Measurements from ENCODE around the gene NRARP.

Gene NRARP

DNA sequence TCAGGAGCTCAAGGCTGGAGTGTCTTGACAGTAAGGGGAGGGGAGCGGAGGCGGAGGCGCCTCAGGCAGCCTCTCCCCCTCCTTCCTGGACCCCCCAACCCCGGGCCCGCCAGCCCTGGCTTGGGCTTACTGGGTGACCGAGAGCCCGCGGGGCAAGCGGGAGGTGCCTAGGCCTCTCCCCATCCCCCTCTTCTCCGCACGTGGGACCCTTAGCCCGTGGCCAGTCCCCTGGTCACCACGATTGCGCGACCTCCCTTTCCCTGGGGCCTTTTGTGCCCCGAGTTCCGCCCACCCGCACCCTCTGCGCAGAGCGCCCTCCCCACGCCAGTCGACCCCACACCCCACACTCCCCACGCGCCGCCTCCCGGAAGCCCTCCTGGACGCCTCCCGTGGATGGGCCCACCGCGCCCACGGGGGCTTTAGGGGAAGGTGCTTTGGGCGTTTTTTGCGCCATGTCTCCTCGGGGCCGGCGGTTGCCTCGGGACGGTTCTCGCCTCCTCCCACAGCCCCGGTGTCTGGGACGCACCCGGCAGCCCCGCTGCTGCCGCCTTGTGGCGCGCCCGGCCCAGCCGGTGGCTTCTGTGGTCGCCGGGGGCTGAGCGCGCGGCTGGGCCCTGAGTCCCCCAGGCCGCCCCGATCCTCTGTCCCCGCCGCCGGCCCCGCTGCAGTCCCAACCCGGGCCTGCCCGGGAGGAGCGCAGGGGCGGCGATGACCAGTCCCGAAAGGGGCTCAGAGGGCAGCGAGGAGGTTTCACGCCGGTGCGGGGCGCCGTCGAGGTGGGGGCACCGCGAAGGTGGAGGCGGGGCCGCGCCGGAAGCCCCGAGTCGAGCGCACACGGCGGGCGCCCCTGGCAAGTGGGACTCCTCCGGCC, 21.4 kb downstream of the NRARP start:
- Histone ChIP-seq H3K27ac (ENCODE audit: low read length) (no peak overlapping the region), H3F3A (ENCODE audit: insufficient read depth, low read length) (no peaks in the 10 kb centered on the region), H3K79me2 (ENCODE audit: low read length) (peaks cover 8% of the 10 kb centered on the region; the same call in 1 of the 2 replicates), H3K9ac (ENCODE audit: low read length) (no peak overlapping the region), H3K9me2 (replicated peaks; ENCODE audit: insufficient read depth, low read length) (no peaks in the 10 kb centered on the region), H3K36me3 (replicated peaks; ENCODE audit: insufficient read depth, low read length) (no peaks in the 10 kb centered on the region), H3K9me3 (replicated peaks; ENCODE audit: insufficient read depth, low read length) (no peaks in the 10 kb centered on the region), H2AFZ (ENCODE audit: low read length) (no peak overlapping the region), H4K20me1 (ENCODE audit: insufficient read depth, low read length) (no peaks in the 10 kb centered on the region), H3K27me3 (replicated peaks; ENCODE audit: insufficient read depth, low read length) (no peaks in the 10 kb centered on the region), H3K4me2 (ENCODE audit: low read depth, low read length) (no peak overlapping the region), H3K4me3 (ENCODE audit: low read length) (no peak overlapping the region), H3K4me1 (ENCODE audit: low read length) (peaks cover 3% of the 10 kb centered on the region; the same call in 1 of the 2 replicates)
- TF ChIP-seq EZH2phosphoT487 (IDR thresholded peaks at IDR 0.05; ENCODE audit: low read length) (no peak), EZH2 (optimal IDR thresholded peaks at IDR 0.05; ENCODE audit: low read depth, low read length) (no peak)
- TF ChIP-seq, protein P1, sequence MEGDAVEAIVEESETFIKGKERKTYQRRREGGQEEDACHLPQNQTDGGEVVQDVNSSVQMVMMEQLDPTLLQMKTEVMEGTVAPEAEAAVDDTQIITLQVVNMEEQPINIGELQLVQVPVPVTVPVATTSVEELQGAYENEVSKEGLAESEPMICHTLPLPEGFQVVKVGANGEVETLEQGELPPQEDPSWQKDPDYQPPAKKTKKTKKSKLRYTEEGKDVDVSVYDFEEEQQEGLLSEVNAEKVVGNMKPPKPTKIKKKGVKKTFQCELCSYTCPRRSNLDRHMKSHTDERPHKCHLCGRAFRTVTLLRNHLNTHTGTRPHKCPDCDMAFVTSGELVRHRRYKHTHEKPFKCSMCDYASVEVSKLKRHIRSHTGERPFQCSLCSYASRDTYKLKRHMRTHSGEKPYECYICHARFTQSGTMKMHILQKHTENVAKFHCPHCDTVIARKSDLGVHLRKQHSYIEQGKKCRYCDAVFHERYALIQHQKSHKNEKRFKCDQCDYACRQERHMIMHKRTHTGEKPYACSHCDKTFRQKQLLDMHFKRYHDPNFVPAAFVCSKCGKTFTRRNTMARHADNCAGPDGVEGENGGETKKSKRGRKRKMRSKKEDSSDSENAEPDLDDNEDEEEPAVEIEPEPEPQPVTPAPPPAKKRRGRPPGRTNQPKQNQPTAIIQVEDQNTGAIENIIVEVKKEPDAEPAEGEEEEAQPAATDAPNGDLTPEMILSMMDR (IDR thresholded peaks at IDR 0.05; ENCODE audit: low read length) = no peak
- DNase-seq = no peak

DNA sequence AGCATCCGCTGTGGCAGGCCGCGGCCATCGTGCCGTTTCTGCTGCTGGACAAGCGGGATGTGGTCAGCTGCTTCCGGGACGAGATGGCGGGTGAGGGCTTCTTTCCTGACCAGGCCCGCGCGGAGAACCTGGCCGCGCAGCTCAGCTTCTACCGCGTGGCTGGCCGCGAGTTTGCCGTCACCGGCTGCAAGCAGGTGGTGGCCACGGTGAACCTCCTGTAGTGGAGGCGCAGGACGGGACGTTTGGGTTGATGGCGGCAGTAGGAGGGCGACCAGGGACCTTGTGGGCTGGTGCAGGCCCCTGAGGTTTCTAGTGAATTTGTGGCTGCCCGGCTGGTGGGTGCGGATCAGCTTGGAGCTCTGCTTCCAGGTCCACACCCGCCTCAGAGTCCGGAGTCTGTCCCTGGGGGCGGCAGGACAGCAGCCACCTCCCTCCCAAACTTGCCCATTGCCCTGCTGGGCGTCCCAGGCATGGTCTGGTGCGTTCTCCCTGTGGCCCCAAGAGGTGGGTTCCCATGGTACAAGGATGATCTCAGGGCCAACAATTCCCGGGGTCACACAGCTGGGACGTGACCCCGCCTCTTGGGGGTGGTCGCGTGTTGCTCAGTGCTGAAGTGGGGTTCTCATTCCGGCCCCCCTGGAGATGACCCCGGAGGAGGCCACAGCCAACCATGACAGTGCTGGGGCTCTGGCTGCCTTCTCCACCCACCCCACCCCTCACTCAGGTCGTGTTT, 22.2 kb downstream of the NRARP start:
- Histone ChIP-seq H3K27ac (ENCODE audit: low read length) (no peak overlapping the region), H3K9me3 (replicated peaks; ENCODE audit: insufficient read depth, low read length) (no peaks in the 10 kb centered on the region), H3K4me1 (ENCODE audit: low read length) (peaks cover 3% of the 10 kb centered on the region; the same call in 1 of the 2 replicates), H3K36me3 (replicated peaks; ENCODE audit: insufficient read depth, low read length) (no peaks in the 10 kb centered on the region), H3K9ac (ENCODE audit: low read length) (no peak overlapping the region), H2AFZ (ENCODE audit: low read length) (no peak overlapping the region), H3K27me3 (replicated peaks; ENCODE audit: insufficient read depth, low read length) (no peaks in the 10 kb centered on the region), H3K4me3 (ENCODE audit: low read length) (no peak overlapping the region), H4K20me1 (ENCODE audit: insufficient read depth, low read length) (no peaks in the 10 kb centered on the region), H3F3A (ENCODE audit: insufficient read depth, low read length) (no peaks in the 10 kb centered on the region), H3K4me2 (ENCODE audit: low read depth, low read length) (no peak overlapping the region), H3K79me2 (ENCODE audit: low read length) (peaks cover 8% of the 10 kb centered on the region; the same call in 1 of the 2 replicates), H3K9me2 (replicated peaks; ENCODE audit: insufficient read depth, low read length) (no peaks in the 10 kb centered on the region)
- no peak for DNase-seq
- TF ChIP-seq, protein P1 (IDR thresholded peaks at IDR 0.05; ENCODE audit: low read length) = no peak
- TF ChIP-seq EZH2phosphoT487 (IDR thresholded peaks at IDR 0.05; ENCODE audit: low read length) = no peak
- TF ChIP-seq EZH2 (optimal IDR thresholded peaks at IDR 0.05; ENCODE audit: low read depth, low read length) = no peak

DNA sequence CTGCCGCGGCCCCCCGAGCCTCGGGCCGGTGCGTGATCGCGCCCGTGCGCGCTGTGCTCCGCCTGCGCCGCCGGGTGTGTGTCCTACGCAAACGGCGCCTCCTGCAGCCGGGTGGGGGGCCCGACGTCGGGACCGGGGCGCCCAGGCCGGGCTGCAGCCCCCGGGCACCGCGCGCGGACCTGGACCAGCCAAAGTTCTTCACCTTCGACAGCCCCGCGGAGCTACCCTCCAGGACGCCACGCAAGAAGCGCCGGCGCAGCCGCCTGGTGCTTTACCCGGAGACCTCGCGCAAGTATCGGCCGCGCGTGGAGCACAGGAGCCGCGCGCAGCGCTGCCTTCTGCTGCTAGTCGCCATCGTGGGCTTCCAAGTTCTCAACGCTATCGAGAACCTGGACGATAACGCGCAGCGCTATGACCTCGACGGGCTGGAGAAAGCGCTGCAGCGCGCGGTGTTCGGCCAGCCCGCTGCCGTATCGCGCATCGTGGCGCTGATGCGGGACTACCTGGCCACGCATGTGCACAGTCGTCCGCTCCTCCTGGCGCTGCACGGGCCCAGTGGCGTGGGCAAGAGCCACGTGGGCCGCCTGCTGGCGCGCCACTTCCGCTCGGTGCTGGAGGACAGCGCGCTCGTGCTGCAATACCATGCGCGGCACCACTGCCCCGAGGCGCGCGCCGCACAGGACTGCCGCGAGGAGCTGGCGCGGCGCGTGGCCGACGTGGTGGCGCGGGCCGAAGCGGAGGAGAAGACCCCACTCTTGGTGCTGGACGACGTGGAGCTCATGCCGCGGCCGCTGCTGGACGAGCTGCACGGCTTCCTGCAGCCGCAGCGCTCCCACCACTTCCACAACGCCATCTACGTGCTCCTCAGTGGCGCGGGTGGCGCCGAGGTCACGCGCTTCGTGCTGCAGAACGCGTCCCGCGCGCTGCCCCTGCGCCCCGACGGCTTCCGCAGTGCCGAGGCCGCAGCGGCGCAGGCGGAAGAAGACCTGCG, 23.1 kb downstream of the NRARP start:
- no peak for DNase-seq
- no peaks in the 10 kb centered on the region for H3K9me3 ChIP-seq (replicated peaks; ENCODE audit: insufficient read depth, low read length)
- H3F3A ChIP-seq (ENCODE audit: insufficient read depth, low read length) = no peaks in the 10 kb centered on the region
- no peaks in the 10 kb centered on the region for H3K27me3 ChIP-seq (replicated peaks; ENCODE audit: insufficient read depth, low read length)
- no peak overlapping the region for H3K27ac ChIP-seq (ENCODE audit: low read length)
- H3K9me2 ChIP-seq (replicated peaks; ENCODE audit: insufficient read depth, low read length) = no peaks in the 10 kb centered on the region
- no peak overlapping the region for H3K4me3 ChIP-seq (ENCODE audit: low read length)
- H3K36me3 ChIP-seq (replicated peaks; ENCODE audit: insufficient read depth, low read length) = no peaks in the 10 kb centered on the region
- peaks cover 3% of the 10 kb centered on the region; the same call in 1 of the 2 replicates for H3K4me1 ChIP-seq (ENCODE audit: low read length)
- no peak overlapping the region for H2AFZ ChIP-seq (ENCODE audit: low read length)
- no peaks in the 10 kb centered on the region for H4K20me1 ChIP-seq (ENCODE audit: insufficient read depth, low read length)
- peaks cover 8% of the 10 kb centered on the region; the same call in 1 of the 2 replicates for H3K79me2 ChIP-seq (ENCODE audit: low read length)
- TF ChIP-seq EZH2 (optimal IDR thresholded peaks at IDR 0.05; ENCODE audit: low read depth, low read length) (no peak), EZH2phosphoT487 (IDR thresholded peaks at IDR 0.05; ENCODE audit: low read length) (no peak)
- TF ChIP-seq, protein P1 (IDR thresholded peaks at IDR 0.05; ENCODE audit: low read length) = no peak
- no peak overlapping the region for H3K4me2 ChIP-seq (ENCODE audit: low read depth, low read length)
- no peak overlapping the region for H3K9ac ChIP-seq (ENCODE audit: low read length)
